GM21619 (cell line): ENCODE data around the gene CPNE9.
A peak's percentile ranks its signal among the peaks of the same experiment; 100 is the strongest.

Experiments
- ATAC-seq: cut with Tn5 transposase; IDR thresholded peaks from one replicate; pipeline ENCODE4 v1.9.1; 2021; ENCODE audit not compliant: unreplicated experiment

CPNE9 gene

DNA sequence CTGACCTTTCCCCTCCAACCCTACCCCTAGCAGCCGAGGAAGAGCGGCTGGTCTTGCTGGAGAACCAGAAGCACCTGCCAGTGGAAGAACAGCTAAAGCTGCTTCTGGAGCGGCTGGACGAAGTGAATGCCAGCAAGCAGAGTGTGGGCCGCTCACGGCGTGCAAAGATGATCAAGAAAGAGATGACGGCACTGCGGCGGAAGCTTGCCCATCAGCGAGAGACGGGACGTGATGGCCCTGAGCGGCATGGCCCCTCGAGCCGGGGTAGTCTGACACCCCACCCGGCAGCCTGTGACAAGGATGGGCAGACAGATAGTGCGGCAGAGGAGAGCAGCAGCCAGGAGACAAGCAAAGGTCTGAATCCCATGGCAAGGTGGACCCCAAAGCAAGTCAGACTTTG lies 39.9 kb downstream of the CPNE9 start:
- no peak for ATAC-seq

DNA sequence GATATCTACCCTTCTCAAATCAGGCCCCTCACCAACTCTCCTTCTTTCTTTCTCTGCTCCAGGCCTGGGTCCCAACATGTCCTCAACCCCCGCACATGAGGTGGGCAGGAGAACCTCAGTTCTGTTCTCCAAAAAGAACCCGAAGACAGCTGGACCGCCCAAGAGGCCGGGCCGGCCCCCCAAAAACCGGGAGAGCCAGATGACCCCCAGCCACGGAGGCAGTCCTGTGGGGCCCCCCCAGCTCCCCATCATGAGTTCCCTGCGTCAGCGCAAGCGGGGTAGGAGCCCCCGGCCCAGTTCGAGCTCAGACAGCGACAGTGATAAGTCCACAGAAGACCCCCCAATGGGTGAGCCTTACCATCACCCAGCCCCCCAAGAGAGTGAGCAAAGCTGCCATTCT lies 40.5 kb downstream of the CPNE9 start:
- no peak for ATAC-seq

DNA sequence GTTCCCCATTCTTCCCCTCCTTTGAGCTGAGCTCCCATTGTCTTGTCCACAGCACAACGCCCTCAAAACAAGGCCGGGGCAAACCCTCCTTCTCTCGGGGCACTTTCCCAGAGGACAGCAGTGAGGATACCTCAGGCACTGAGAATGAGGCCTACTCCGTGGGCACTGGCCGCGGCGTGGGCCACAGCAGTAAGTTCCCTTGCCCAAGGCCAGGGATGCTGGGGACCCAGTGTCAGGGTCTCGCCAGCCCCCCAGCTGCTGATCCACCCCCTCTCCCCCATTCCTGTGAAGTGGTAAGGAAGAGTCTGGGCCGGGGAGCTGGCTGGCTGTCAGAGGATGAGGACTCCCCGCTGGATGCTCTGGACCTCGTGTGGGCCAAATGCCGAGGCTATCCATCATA lies 41.9 kb downstream of the CPNE9 start:
- no peak for ATAC-seq

DNA sequence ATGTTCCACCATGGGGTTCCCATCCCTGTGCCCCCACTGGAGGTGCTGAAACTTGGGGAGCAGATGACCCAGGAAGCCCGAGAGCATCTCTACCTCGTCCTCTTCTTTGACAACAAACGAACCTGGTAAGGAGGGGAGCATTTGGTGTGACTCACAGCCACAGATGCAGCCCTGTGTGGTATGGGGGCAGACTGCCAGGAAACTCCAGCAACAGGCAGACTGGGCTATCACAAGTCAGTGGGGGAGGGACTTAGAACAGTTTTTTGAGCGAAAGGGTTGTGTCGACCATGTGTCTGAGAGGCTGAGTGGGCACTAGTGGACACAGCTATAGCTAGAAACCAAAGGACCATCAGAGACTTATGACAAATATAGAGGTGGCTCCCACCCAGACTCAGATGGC lies 42.7 kb downstream of the CPNE9 start:
- no peak for ATAC-seq

DNA sequence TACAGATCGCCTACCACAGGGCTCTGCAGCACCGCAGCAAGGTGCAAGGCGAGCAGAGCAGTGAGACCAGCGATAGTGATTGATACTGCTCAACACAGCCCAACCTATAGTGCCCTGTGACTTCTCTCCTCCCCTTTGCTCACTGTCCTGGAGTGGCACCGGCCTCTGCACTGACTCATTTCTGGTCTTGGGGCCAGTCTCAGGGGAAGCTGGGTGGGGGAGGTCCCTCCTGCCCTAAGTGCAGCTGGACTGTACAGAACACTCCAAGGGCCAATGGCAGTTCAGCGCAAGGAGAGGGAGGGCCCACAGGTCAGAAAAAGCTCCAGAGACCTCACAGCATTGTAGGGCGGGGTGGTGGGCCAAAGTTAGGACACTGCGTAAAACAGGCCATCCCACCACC lies 43.6 kb downstream of the CPNE9 start:
- no peak for ATAC-seq

DNA sequence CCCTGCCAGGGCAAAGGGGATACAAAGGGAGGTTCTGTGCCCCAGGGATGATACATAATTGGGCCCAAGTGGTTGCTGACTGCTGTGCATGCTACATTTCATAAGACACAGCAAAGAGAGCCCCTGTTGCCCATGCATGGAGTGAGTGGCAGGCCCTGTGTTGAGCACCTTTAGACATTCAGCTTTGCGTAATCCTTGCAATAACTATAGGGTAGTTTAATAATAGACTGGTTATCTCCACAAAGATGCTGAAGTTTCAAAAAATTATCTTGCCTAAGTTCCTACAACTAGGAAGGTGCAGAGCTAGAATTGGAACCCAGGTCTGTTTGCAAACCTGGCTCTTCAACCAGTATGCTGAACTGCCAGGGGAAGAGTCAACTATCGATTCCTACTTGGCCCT lies 44.4 kb downstream of the CPNE9 start:
- ATAC-seq = no peak

DNA sequence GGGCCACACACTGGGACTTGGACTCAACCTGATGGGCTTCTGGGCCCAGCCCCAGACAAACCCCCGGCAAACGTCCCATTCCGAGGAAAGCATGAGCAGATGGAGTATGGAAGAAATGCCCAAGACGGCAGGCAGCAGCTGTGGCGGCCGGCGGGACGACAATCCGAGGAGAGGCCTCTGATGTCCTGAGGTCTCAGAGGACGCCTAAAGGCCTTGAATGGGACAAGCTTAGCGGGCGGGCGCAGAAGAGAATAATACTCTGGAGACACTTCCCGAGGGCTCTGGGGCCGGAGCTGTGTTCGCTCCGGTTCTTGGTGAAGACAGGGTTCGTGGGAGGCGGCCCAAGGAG lies 45.6 kb downstream of the CPNE9 start:
- no peak for ATAC-seq

DNA sequence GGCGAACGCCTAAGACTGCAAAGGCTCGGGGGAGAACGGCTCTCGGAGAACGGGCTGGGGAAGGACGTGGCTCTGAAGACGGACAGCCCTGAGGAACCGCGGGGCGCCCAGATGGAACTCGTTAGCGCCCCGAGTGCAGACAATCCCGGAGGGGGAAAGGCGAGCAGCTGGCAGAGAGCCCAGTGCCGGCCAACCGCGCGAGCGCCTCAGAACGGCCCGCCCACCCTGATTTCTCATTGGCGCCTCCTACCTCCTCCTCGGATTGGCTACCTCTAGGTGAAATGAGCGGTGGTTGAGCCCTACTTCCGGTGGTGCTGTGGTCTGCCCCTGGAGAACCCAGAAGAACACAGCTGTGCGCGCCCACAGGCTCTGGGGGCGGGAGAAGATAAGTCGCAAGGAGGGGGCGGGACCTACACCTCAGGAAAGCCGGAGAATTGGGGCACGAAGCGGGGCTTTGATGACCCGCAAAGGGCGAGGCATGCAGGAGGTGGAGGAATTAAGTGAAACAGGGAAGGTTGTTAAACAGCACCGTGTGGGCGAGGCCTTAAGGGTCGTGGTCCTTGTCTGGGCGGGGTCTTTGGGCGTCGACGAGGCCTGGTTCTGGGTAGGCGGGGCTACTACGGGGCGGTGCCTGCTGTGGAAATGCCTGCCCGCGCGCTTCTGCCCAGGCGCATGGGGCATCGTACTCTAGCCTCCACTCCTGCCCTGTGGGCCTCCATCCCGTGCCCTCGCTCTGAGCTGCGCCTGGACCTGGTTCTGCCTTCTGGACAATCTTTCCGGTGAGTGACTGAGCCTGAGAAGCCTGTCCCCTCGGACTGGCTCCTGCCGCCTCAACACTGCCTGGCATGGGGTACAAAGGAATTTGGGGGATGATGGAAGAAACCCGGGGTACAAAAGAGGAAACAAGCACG lies 46.3 kb downstream of the CPNE9 start, which contains the start of gene OGG1:
Gene OGG1 (plus strand): TSS at position 308 of the 911 bp plus-strand sequence. CDS start 335 bp downstream, at position 643.
- ATAC-seq = peak; percentile 88

DNA sequence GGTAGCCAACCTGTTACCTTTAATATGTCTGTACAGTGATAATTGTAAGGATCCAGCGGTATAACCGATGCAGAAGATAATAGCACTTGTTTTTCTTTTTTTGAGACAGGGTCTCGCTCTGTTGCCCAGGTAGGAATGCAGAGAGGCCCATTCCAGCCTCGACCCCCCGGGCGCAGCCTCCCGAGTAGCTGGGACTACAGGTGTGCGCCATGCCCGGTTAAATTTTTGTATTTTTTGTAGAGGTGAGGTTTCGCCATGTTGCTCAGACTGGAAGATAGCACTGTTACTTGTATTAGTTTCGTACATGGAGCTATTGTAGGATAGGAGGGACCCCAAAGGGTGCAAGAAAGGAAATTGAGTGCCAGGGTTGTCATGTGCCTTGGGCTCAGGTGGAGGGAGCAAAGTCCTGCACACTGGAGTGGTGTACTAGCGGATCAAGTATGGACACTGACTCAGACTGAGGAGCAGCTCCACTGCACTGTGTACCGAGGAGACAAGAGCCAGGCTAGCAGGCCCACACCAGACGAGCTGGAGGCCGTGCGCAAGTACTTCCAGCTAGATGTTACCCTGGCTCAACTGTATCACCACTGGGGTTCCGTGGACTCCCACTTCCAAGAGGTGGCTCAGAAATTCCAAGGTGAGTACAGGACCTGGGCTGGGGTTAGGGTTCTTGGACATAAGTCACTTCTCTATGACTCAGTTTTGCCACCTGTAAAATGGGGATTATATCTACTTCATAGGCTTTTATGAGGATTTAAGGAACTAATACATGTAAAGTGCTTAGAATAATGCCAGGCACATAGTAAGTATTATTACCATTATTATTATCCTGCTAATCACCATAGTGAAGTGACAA lies 47.2 kb downstream of the CPNE9 start:
- ATAC-seq = no peak

DNA sequence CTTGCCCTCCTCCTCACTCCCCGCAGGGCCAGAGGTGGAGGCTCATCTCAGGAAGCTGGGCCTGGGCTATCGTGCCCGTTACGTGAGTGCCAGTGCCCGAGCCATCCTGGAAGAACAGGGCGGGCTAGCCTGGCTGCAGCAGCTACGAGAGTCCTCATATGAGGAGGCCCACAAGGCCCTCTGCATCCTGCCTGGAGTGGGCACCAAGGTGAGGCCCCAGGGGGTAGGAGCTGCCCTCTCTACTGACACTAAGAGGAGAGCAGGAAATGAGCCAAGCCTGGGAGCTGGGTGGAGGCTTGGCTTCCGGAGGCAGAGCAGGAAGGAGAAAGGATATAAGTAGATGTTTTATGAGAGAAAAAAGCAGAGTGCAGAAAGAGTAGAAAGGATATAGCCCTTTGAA lies 51.0 kb downstream of the CPNE9 start:
- no peak for ATAC-seq

DNA sequence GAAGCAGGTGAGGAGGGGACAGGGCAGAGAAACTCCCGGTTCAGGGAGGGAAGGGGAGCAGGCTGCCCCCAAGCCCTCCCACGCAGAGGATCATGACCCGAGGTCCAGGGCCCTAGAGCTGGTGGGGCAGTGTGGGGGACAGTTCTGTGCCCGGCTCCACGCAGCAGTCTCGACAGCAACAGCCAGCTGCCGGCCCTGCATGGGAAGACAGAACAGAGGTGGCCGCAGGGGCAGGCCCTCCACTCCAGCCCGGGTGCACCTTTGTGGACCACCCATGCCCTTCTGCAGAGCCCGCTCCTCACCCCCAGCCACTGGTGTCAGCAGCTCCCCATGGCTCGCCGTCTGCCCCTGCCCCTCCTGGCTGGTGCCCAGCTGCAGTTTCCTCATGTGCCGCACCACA lies 53.8 kb downstream of the CPNE9 start:
- ATAC-seq = no peak

DNA sequence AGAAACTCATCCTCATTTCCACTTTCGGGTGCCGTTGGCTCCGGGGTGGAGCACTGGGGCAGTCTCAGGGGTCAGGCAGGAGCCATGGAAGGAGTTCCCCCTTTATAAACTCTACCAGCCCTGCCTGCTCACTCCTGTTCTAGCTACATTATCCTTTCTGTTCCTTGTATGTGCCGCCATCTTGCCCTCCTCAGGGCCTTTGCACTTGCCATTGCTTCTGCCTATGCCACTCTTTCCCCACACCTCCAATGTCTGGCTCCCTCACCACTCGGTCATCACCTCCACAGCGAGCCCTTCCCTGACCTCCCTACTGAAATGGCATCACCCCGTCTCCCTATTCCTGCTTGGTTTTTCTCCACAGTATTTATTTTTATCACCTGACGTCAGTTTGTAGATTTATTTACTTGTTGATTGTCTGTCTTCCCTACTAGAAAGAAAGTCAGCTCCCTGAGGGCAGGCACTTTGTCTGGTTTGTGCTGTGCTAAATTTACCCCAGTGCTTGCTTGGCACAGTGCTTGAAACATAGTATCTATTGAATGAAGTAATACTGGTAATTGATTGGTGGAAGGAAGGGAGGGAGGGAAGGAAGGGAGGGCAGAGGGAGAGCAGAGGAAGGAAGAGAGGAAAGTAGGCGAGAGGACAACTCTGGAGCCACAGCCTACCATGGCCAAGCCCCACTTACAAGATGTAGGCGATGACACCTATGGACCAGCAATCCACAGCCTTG lies 57.3 kb downstream of the CPNE9 start:
- no peak for ATAC-seq

DNA sequence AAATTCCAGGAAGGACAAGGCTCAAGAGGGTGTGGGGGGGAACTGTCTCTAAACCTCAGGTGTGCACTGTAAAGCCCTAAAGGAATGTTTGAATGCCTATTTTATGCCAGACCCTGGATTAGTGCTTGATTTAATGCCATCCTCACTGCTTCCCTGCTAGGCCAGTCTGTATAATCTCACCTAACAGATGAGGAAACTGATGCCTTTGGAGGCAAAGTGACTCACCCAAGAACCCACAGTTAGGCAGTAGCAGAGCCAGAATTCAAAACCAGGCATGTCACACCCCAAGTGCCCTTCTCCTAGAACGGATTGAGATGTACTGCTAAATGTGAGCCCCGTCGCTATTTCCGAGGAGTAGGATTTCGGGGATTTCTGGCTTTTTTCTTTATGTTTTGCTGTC lies 58.3 kb downstream of the CPNE9 start:
- no peak for ATAC-seq

DNA sequence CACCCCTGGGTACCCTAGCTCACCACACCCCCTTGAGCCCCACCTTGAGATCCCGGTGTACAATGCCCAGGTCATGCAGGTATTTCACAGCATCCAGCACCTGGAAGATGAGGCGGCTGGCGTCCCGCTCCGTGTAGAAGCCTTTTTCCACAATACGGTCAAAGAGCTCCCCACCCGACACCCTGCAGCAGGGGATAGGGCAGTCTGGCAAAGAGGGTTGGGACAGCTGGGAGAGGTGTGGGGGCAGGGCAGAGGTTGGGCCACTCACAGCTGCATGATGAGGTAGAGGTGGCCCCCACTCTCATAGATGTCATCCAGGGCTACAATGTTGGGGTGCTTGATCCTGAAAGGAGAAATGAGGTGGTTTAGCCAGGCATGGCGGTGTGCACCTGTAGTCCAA lies 59.2 kb downstream of the CPNE9 start:
- no peak for ATAC-seq

DNA sequence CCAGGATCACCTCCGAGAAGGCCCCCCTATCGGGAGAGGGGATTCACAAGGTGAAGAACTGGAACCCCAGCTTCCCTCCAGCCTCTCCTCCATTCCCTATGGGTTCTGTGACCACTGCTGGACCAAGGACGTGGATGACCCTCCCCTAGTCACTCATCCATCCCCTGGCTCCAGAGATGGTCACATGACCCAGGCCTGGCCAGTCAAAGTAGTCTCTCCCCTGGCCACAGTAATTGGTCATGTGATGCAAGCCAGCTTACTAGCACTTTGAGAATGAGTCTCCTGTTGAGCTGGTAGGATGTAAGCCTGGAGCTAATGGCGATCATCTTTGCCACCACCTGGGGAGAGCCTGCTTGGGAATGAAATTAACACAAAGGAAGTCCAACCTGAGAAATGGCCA lies 62.2 kb downstream of the CPNE9 start:
- no peak for ATAC-seq

DNA sequence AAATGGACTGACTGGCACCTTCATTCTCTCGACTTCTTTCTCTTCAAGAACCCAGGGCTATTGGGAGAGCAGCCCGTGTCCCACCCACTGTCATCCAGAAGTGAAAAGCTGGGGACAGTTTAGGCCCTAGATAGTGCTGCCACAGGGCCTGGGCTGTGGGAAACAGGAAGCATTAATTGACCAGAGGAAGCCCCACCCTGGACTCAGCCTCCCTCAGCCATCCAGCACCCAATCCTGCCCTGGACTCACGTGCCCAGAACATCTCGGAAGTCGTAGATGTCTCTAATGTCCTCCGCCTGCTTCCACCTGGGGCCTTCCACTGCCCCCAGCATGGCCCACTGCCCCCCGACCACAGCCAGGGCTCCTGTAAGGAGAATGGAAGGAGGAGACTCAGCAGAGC lies 63.8 kb downstream of the CPNE9 start:
- ATAC-seq = no peak

DNA sequence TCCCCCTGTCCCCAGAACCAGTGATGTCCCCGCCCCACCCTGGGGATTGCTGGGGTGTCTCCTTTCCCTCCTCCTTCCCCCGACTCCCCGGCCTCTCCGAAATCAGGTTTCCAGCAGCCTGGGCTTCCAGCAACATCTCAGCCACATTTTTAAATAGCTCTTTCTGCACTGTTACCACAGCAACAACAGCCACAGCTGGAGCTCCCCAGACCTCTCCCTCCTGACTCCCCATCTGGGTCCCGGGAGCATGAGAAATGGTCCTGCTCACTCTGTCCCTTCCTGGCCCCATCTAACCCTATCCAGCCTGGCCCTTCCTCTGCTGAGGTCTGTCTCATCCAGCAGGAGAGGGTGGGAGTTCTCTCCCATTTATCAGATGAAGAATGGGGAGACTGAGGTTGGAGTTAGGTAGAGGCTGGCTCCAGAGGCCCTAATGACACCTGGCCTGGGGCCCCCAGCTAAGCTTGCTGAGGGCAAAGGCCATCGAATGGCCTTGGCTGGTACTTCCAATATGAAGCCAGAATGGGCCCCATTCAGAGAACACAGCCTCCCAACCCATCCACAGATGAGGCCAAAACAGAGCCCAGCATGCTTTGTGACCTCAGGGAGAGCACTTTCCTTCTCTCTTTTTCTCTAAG lies 64.6 kb downstream of the CPNE9 start:
- ATAC-seq = no peak

DNA sequence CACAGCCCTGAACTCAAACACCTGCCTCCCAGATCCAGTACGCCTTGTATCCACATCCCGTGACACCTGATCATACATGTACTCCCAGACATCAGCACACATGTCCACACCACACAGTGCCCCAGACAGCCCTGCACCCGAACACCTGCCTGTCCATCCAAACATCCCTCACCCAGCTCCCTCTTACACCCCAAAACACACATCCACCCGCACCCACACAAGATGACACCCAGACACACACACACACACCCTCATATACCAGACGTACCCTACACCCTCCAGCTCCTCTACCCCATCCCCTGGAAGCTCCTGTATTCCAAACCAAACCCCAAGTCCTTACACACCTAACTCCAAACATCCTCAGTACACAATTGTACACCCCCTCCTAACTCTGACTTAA lies 65.4 kb downstream of the CPNE9 start:
- no peak for ATAC-seq

DNA sequence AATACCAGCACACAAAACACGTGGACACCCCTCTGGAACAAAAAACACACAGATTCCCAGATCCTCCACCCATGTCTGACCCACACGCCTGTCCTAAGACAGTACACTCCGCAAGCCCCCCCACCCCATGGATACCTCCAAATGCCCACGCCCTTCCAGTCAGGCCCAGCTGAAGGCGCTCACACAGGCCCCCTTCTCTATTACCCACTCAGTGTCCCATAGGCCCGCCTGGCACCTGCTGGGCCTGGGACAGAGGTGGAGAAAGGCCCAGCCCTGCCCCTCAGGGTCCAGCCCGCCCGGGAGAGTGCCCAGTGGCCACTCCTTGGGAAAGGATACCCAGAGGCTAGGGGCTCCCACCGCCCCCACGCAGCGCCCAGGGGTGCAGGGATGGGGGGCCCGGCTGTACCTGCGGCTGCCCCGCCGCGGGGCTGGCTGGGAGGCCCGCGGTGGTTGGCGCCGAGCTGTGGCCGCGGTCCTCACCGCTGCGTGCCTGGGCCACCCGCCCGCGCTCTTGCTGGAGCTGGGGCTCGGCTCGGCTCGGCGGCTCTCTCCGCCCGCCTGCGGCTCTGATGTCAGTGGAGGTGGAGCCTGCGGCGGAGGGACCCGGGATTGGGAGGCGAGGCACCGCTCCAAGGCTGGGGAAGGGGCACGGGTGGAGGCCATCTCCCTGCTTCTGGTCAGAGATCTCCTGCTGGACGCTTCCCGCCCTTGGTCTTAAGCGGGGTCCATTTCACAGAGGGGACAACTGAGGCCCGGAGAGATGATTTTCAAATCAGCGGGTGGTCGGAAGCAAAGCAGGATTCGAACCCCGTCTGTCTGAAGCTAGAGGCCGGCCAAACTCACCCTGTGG lies 66.0 kb downstream of the CPNE9 start, which contains the start of gene CAMK1:
Gene CAMK1 (minus strand): TSS at position 522 of the 850 bp plus-strand sequence. CDS start 2,198 bp downstream, outside the sequence.
- peak; percentile 84 for ATAC-seq

DNA sequence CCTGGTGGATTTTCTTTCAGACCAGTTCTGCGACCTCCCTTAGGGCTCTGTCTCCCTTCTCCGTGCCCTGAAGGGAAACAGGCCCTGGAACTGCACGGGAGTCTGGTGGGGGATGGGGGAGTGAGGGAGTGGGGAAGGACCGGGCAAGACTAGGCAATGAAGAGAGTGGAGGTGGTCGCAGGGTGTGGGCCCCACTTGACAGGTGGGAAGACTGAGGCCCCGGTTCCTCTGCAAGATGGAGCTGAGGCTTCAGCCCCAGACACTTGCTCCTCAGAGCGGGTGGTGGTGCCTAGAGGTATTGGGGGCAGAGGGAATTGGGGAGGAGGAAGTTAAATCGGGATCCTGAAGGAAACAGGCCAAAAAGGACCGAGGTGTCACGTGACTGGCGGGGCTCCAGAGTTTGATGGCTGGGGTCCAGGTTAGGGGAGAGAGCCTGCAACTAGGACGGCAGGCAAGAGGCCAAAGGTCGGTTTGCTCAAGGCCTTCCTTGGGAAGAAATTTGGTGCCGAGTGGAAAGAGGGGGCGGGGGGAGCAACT lies 66.7 kb downstream of the CPNE9 start:
- no peak for ATAC-seq
